Measurements from ENCODE around the gene CDC42EP4.
A peak's percentile ranks its signal among the peaks of the same experiment; 100 is the strongest.
"Not testable (repeated sequence)": the region's sequence is repeated elsewhere in the genome, so short reads cannot be mapped to it uniquely, and the experiment has no call there.

CDC42EP4 gene

DNA sequence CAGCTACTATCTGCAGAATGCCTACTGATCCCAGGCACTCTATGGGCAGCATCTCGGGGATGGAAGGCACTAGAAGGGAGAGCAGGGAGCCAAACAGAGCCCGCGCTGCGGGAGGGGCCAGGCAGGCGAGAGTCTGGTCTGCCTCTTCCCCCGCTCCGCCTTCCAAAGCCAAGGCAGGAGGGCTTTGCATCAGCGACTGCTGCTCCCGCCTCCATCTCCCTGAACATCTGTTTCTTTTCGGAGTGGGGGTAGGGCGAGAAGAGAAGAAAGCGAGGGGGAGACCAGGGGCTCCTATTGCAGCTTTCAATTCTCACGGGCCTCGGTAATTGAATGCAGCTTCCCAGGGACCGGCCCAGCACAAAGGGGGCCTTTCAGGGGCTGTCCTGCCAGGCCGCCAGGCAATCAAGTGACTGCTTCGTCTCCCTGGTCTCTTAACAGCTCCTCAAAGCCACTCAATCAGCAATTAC lies 31.4 kb upstream of the CDC42EP4 start:
- DNase-seq (ENCODE audit: low spot score) = peak; percentile 99

DNA sequence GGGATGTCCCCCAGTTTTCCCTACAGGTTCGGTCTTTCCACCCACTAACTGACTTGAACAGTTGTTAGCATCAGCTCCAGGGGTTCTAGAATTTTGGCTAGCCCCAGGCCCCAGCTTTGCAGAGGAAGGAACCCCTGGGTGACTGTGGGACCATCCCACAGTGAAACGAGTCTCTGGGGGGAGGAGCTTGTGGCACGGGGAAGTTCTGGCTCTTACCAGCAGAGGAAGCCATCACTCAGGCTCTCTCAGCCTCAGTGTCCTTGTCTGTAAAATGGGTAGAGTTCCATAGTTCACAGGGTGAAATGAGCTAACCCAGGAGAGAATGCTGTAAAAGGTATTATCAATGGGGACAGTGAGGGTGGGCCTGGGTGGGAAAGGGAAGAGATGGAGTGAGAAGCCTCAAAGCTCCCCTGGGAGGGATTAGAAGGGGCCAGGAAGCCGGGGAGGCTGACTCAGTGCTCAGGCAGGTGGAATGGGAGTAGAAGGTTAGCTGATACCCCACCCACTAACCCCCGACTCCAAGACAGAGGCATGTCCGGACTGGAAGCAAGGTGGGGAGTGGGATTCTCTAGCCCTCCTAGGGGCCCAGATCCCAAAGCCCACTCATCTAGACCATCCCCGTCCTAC lies 30.9 kb upstream of the CDC42EP4 start:
- DNase-seq (ENCODE audit: low spot score) = peak; percentile 56

DNA sequence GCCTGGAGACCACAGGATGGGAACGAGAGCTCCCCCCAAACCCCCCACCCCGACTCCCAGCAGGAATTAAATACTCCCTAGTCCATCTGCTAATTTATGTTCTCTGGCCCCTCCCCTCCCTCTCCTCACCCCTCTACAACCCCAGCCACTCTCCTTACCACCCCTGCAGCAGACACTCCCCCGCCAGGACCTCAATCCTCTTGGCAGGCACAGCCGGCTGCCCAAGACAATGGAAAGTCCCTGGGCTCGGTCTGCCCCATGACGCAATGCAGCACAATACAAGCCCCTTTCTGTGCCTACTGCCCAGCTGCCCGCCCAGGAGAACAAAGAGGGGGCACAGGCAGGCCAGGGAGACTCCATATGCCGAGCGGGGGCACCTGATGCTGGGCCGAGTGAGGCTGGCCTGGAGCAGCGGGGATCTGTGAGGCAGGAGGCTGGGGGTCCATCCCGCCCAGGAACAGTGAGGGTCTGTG lies 30.3 kb upstream of the CDC42EP4 start:
- peak; percentile 61 for DNase-seq (ENCODE audit: low spot score)

- no peak for DNase-seq (ENCODE audit: low spot score)
These were observed 29.7 kb upstream of the CDC42EP4 start for GRCh38 chr17:73341350-73342049.

DNA sequence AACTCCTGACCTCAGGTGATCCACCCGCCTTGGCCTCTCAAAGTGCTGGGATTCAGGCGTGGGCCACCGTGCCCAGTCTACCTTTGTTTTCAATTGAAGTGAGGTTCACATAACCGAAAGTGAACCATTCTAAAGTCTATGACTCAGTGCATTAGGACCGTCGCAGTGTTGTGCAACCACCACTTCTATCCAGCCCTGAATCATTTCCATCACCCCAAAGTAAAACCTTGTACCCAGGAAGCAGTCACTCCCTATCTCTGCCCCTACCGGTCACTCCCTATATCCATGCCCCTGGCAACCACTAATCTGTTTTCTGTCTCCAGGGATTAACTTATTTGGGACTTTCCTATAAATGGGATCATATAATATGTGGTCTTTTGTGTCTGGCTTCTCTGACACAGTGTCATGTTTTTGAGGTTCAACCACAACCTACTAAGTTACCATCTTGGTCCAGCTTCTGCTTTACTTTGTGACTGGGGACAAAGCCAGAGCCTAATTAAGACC lies 28.3 kb upstream of the CDC42EP4 start:
- no peak for DNase-seq (ENCODE audit: low spot score)

DNA sequence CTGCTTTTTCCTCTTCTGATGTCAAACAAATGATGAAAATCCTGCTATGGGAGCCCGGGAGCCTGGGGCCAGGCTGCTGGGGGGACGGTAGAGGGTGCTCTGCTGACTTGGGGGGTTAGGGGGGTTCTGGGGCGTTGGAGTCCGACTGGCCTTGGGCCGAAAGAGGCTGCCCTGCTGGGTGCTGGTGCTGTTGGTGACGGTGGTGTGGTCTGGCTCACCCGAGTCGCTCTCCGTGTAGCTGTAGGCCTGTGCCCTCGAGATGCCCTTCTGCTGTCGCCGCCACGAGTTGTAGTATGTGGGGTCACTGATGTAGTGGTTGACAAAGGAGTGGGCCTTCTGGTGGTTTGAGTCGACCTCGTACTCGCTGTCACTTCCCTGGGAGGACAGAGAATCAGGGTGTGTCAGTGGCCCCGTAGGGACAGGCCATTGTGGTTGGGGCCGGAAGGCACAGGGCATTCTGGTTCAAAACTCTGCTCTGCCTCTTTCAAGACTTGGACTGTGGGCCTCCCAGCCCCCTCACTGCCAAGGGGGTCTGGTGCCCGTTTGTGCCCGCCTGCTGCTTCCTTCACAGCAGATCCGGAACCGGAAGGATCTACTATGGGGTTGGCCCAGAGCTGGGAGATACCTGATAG lies 26.9 kb upstream of the CDC42EP4 start:
- DNase-seq (ENCODE audit: low spot score) = no peak

- DNase-seq (ENCODE audit: low spot score) = no peak
These were observed 26.3 kb upstream of the CDC42EP4 start for GRCh38 chr17:73338050-73338521.

- no peak for DNase-seq (ENCODE audit: low spot score)
These were observed 25.5 kb upstream of the CDC42EP4 start for GRCh38 chr17:73337330-73337710.

DNA sequence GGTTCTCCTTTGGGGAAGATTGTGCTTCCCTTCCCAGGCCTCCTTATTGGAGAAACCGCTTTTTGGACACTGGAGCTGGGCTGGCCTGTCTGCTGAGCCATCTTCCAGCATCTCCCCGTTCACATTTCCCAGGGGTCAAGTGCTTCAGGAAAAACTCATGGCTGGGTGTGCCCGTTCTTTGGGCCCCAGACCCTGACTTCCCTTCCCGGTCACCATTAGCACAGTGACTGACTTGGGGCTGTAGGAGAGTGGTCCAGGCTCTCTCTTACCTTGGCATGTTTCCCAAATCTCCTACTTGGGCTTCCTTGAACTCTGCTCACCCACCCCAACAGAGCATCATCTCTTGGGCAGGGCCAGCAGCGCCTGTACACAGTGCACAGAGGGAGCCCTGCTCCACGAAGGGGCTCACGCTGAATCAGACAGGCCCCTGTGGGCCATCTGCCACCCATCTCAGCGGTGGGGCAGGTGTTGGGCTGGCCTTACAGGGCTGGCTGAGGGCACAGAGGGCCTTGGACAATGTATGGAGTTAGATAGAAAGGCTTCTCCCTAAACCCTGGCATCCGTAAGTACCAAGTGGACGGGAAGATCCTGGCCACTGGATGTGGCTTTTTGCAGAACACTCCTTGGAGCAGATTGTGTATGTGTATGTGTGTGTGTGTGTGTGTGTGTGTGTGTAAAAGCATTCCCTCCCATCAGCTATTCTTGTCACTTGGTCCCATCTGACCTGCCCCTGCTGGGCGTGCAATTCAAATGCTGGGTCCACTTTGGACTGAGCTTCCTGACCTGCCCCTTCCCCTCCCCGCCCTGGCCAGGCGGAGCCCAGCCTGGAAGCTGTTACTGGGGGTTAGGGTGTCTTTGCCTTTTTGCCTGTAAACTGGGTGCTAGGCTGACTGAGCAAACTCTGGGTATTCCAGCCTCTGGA lies 24.9 kb upstream of the CDC42EP4 start:
- DNase-seq (ENCODE audit: low spot score) = no peak

DNA sequence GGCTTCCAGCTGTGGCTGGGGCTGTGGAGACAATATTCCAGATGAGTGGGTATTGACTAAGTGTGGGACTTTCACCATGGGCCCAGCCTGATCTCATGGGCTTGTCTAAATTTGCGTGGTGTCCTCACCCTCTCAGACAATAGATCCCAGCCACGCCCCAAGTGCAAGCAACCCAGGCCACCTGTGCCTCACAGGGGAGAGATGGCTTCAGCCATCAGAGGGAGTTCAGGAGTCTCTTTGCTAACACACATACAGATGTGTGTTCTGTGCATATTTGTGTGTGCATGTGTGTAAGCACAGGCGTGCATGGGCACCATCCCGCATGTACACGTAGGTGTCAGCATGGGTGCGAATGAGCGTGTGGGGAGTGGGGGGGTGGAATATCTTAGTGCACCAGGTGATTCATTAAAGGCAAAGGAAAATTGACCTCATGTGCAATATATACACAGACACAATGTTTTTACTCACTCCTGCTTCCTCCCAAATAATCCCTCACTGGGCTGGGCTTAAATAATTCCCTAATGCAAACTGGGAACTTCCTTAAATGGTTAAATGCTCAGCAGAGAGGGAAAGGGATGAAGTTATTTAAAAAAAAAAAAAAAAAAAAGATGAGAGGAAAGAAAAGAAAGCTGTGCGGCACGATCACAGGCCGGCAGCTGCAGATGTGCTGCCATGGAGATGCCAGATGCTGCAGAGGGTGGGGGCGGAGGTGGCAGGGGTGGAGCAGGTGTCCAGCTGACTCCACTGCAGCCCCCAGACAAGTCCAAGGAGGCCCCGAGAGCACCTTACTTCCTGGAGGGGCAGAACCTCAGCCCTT lies 24.0 kb upstream of the CDC42EP4 start:
- no peak for DNase-seq (ENCODE audit: low spot score)

GRCh38 chr17:73334771-73335513 lies 23.1 kb upstream of the CDC42EP4 start:
- DNase-seq (ENCODE audit: low spot score) = no peak

DNA sequence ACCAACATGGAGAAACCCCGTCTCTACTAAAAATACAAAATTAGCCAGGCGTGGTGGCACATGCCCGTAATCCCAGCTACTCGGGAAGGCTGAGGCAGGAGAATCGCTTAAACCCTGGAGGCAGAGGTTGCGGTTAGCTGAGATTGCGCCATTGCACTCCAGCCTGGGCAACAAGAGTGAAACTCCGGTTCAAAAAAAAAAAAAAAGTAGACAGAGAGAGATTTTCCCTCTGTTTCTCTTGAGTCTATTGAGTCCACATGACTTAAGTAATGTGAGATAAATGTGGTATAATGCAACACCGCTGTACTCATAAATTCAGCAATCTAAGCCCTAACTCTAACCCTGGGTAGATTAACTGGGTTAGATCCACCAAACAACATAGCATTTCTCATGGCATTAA lies 21.6 kb upstream of the CDC42EP4 start:
- not testable (repeated sequence) for DNase-seq (ENCODE audit: low spot score)

DNA sequence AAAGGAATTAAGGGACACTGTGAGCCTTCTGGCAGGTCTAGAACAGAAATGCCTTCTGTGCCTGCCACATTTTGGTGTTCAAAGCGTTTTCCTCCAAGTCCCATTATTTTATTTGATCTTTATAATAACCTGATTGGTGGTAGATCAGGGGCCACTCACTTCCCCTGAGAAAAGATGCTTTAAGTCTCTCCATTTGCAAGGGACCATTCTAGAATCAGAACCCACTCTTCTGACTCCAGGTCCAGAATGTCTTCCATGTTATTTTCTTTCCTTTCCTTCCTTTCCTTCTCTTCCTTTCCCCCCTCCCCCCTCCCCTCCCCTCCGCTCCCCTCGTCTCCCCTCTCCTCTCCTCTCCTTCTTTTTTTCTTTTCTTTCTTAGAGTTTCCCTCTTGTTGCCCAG lies 19.3 kb upstream of the CDC42EP4 start:
- DNase-seq (ENCODE audit: low spot score) = no peak

- no peak for DNase-seq (ENCODE audit: low spot score)
These were observed 15.9 kb upstream of the CDC42EP4 start for GRCh38 chr17:73327676-73328075.

DNA sequence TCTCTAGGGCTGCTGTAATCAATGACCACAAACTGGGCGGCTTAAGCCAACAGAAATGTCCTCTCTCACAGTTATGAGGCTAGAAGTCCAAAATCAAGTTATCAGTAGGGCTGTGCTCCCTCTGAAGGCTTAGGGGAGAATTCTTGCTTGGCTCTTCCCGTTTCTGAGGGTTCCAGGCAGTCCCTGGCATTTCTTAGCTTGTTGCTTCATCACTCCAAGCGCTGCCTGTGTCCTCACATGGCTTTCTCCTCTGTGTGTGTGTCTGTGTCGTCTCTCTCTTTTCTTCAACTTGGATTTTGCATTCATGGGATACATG lies 13.7 kb upstream of the CDC42EP4 start:
- no peak for DNase-seq (ENCODE audit: low spot score)

GRCh38 chr17:73324711-73325526 lies 13.1 kb upstream of the CDC42EP4 start:
- no peak for DNase-seq (ENCODE audit: low spot score)

GRCh38 chr17:73324160-73324475 lies 12.3 kb upstream of the CDC42EP4 start:
- peak; percentile 53 for DNase-seq (ENCODE audit: low spot score)

DNA sequence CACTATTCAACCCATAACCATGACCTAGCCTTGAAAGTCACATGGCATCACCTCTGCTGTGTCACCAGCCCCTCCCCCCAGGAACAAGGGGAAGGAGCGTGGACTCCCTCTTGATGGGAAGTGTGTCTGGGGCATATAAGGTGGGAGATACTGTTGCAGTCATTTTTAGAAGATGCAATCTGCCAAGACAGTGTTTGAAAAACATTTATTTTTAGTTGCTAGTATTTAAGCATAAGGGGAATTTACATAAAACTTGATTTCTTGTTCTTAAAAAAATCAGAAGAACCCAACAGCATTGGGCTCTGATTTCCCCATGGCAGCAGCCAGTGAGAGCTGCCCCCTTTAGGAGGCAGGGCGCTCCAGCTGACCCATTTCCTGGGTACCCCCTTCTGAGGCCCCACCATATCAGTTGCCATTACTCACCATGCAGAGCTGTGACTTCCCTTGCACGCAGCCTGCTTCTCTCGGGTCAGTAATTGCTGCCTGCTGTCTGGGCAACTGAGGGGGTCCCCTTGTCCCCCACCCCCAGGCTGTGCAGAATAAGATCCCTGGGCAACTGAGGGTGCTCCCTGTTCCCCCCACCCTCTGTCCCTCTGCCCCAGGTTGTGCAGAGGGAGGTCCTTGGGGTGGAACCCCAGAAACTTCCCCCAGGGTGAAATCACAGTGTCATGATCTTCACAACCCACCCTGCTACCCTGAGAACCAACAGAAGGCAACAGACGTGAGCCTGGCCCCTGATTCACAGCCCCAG lies 11.8 kb upstream of the CDC42EP4 start:
- no peak for DNase-seq (ENCODE audit: low spot score)
